GM21723 (cell line): ENCODE results near the gene SMIM12.

Experiments
- ATAC-seq: cut with Tn5 transposase; IDR thresholded peaks from one replicate; pipeline ENCODE4 v1.9.1; 2021; ENCODE audit warnings: mild to moderate bottlenecking, moderate library complexity; ENCODE audit not compliant: unreplicated experiment

Gene SMIM12

DNA sequence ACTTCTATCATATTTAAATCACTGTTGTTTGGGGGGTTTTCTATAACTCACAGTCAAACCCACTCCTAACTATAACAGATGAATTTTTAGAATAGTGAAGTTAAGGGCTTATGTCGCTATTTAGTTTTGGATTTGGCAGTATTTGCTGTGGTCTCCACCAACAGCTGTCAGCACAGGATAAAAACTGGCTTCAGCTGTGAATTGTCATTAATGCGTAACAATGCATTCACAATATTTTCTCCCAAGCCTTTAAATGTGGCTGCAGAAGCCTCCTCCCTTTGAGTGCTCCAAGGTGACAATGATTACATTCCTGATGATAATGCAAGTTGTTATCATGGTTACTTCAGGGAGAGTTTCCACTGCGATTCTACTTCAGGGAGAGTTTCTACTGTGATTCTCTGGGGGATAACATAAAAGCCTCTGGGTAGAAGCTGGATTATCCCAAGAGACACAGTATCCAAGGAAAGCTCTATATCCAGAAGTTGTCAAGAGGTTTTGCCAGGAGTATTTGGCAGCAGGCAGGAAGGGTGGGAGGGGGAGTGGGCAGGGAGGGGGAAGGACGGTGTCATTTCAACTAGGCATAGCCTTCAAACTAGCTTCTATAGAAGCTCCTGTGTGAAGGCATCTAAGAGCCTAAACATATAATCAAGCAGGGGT is 14.9 kb upstream of the SMIM12 start:
- no peak for ATAC-seq

DNA sequence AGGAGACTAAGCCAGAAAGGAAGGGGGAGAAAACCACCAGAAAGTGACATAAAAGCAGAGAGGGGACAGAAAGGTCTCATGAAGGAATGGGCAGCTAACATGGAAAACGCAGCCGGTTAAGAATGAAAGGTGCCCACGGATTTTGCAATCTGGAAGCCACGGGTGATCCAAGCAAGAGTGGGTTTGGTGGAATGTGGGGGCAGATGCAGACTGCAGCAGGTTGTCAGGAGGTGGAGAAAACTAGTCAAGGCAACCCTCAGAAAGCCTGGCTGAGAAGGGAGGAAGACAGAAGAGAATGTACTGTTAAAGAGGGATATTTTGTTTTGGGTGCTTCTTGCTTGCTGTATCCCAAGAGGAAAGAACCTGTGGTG is 12.6 kb upstream of the SMIM12 start:
- ATAC-seq: no peak

DNA sequence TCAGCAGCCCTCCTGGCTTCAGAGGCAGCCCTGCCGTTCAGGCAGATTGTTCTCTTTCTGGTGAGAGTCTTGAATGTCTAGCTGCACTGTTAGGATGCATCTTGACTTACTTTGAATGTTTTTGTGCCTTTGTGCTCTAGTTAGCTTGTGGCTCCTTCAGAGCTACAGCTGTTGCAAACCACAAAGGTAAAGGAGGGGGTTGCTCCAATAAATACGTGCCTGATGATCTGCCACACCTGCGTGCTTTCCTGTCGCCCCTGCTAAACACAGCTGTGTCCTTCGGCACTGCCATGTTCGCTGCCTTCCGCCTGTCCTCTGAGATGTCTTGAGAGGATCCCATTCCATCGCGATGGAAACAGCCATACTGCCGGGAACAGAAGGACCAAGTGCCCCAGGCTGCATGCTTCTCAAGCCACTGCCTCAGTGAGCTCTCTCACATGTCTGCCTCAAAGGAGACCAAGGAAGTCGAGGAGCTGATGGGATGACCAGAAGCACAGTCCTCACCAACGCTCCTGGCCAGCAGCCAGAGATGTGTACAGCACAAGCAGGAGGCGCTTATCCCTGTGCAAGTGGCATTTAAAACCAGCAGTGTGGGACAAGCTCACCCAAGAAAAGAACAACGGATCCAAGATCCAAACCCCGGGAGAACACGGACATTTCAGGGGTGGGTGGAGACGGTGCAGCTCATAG is 12.0 kb upstream of the SMIM12 start:
- no peak for ATAC-seq

DNA sequence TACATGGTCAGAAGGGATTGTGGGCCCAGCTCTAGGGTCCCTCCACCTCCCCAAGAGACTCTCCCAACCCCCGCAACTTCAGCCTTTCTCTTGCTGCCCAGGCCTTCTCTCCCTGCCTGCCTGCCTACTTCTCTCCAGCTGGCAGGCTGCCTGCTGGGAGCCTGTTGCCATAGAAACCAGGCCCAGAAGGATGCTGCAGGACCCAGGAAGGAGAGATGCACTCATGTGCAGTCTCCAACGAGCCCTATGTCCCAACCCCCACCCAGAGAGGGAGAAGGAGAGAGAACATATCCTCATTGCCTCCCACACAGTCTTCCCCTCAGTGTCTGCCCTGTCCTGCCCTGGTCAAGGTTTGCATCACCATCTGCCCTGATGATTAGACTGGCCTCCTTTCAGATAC is 10.8 kb upstream of the SMIM12 start:
- no peak for ATAC-seq

DNA sequence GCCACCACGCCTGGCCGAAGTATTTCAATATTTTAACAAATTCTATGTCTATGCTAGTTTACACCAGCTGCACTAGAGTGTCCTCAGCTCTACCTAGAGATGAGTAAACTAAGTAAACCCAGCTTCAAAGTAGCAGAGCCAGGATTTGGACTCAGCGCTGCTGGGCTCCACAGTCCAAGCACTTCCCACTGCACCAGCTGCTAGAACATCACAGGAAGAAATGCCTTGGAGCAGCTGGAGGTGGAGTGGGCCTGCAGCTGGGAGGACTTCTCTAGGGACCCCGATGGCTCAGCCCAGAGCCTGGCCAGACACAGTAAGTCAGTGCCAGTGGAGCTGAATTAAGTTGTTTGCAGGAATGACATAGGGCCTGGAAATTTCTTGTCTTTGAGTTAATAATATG is 10.2 kb upstream of the SMIM12 start:
- no peak for ATAC-seq

DNA sequence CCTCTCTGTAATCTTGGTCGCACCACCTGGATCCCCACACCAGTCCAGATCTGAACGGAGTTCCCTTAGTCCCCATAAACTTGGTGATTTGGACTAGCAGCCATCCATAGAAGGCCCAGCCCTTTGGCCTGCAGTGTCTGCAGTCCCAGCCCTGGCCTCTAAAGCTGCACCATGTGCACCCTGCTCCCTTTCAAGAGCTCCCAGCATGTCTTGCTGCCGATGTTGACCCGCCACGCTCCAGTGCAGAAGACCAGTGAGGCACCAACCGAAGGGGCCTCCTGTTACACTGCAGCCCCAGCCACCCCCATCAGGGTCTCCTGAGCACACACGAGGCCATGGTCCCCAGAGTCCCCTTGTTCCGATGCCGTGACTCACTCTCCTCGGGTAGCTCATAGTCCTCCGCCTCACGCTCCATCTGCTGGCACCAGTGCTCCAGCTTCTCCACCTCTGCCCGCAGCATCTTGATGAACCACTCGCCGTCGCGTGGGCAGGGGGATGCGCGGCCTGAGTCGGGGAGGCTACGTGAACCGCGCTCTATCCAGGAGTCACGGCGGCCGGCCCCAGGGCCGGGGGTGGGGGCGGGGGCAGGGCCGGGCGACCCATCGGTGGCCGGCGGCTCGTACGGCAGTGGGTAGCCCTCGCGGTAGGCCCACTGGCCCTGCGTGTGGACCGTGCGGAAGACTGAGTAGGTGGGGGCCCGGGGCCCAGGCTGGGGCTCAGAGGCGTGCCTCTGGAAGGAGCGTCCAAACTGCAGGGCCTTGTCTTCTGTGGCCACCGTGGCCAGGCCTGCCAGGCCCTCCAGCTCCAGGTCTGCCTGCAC is 8.9 kb upstream of the SMIM12 start:
- no peak for ATAC-seq

DNA sequence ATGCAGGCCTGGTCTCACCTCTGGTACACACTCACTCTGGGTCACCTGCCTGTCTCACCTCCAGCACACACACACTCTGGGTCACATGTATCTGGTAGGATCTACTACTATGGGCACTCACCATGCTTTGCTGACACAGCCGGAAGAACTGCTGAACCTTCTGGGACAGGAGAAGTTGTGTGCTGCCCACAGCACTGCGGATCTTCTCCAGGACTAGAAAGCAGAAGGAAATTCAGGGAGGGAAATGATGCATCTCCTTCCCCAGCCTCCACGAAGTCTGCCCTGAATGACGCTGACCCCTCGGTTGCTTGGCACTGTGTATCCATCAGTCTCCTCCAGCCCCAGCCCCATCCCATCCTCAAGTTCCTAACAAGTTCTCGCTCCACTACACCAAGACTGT is 7.9 kb upstream of the SMIM12 start:
- no peak for ATAC-seq

DNA sequence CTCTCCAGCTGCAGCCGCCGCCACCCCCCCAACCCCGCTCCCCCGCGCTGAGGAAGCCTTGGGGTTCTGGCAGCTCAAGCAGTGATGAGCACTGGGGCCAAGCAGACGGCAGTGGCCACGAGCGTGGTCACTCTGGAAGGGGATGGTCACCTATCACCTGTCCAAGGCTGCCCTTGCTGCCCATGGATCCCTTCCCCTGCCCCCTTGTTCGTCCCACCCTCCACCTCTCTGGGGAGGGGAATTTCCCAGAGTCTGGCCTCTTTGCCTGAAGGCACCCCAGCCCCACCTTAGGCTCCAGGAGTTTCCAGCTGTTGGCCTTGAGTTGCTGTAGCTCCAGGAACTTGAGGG is 7.2 kb upstream of the SMIM12 start:
- ATAC-seq: no peak

DNA sequence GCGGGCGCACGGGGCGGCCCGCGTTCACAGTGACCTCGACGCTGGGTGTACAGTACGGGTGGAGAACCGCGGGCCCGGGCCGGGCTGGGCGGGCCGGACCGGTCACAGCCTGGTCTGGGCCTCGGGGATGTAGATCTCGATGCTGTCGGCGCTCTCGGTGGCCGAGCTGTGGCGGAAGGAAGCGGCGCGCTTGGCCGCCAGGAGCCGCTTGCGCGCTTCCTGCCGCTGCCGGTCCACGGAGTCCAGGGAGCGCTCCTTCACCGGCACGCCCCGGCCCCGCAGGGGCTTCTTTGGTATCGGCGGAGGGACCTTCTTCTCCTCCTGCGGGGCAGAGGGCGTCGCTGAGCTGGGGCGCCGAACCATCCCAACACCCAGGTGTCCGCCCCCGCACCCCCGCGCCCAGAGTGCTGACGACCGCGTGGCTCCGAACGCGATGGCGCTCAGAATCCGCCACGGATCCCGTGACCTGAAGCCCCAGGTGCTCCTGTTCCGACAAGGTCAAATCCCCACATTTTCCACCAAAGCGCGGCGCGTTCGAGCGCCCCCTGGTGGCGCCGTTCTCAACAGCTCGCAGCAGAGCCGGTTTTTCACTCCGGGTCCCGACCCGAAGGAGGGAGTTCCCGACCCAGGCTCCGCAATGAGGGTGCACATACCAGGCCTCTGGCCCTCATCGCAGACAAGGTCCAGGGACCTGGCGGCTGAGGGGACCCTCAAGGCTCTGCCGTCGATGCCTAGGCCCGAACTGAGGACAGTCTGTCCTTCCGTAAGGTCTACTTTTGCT is 6.6 kb upstream of the SMIM12 start:
- ATAC-seq: peak; percentile 64

DNA sequence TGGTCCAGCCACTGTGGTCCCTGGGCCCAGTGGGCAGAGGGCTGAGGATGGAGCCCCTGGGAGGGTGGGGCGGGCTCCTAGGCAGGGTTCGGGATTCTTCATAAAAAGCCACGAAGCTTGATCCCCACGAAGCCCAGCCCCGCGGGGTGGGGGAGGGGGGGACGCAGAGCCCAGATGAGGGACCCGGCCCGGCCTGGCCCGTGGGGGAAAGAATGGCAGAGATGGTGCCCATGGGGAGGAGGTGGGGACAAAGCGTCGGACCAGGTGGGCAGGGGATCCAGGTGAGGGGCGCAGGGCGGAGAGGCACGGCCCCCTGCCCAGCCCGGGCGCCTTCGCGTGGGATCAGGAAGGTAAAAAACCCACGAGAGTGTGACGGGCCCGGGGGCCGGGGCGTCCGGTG is 6.0 kb upstream of the SMIM12 start:
- ATAC-seq: no peak

DNA sequence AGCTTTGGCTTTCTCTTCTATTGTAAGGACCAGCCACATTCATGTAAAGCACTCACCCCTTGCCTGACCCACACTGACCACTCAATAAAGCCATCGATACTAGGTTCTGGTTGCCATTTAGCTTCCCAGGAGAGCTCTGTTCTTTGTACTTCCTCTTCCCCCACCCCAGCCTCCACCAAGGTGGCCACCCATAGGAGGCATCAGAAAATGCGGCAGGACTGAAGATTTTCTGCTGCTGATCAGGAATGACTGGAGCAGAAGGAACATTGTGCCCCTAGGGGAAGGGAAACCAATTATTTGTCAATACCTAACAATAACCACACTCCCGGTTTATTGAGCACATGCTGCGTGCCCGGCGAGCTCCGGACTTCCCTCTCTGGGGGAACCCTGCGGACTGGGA is 5.2 kb upstream of the SMIM12 start:
- no peak for ATAC-seq

DNA sequence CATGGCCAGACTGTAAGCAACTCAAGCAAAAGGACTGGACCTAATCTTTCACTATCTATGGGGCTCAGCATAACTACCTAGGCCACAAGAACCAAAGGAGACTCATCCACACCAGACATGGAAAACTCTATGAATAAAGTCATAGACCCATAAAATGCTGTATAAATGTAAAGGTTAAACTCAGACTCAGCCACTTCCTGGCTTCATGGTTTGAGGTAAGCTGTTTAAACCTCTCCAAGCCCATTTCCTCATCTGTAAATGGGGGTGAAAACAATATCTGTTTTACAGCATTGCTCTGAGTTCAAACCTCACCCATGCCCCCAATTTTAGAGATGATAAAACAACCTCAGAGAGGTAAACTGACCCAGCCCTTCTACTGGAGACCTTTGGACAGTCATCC is 4.0 kb upstream of the SMIM12 start:
- ATAC-seq: no peak

DNA sequence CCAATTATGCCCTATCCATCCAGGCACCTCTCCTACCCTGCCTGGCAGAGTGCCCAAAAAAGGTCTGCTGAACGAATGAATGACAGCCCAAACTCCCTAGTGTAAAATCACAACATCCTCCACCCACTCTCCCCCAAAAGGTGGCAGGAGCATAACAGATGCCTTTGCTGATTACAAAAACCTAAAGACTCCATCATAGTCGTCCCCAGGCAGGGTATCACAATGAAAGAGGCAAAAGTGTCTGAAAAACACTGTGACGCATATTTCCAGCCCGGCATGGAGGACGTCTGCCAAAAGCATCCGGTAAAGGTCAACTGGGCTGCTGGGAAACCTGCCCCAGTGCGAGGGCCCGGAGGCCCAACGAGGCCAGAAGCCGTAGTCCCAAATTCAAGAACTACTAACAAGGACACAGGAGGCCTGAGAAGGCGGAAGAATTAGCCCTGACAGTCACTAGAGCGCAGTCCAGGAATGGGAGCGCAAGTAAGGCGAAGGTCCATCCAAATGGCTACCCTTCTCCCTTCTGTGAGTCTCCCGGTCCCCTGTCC is 576 bp downstream of the SMIM12 start:
- peak; percentile 7 for ATAC-seq

DNA sequence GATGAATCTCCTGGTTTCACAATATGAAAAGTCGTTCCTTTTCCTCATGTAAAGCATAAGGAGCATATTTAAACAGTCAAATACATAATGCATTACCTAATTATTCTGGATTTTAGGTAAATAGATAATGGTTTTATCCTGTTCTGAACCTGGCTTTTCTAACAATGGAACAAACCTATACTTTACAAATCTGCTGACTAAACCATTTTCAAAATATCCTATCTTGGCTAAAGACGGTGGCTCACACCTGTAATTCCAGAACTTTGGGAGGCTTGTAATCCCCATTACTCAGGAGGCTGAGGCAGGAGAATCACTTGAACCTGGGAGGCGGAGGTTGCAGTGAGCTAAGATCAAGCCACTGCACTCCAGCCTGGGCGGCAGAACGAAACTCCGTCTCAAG is 2.9 kb downstream of the SMIM12 start:
- no peak for ATAC-seq

DNA sequence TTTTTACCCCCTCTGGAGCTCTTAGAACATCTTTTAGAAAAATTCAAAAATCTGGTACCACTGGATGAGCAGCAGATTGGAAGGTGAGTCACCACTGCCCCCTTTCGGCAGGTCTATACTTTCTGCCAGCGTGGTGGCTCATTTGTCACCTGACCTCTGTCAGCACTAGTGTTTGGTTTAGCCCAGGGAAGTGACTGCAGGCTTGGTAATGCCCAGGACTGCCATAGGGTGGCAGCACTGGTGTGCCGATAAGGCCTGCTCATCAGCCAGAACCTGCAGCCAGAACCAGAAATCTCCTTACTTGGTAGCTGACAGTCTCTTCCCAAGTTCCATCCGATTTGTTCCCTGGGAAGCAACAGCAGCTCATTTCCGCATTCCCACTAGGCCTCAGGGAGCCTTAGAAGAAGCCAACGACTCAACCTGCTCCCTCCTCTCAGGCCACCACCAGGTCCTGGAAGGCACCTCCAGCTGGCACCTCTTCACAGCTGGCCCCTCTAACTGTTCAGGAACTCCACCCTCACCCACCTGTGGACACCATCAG is 6.8 kb downstream of the SMIM12 start:
- peak; percentile 79 for ATAC-seq

DNA sequence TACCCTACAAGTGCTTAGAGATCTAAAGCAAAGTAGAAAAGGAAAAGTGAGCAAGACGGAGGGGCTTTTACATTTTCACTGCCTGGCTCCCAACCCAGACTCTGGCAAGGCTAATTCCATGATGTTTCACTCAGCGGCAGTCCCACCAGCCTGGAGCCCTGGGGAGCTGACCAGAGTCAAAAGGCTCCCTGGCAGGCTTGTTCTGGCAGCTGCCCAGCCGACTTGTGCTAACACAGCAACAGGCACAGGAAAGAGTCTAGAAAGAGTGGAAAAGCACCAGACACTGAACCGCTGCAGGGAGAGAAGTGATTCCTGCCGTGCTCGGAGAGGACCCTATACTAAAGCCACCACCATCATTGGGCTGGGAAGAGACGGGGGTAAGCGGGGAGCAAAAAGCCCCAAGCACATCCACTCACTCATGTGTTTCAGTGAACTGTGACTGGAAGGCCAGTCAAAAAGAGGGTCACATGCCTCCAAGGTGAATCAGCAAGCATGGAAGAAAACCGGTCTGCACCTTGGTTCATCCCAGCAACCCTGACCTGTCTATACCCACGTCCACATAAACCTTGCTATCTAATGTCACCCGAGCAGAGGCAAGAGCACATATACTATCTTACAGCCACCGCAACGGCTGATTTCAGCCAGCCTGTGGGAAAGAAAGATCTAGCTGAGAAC is 8.0 kb downstream of the SMIM12 start:
- no peak for ATAC-seq

DNA sequence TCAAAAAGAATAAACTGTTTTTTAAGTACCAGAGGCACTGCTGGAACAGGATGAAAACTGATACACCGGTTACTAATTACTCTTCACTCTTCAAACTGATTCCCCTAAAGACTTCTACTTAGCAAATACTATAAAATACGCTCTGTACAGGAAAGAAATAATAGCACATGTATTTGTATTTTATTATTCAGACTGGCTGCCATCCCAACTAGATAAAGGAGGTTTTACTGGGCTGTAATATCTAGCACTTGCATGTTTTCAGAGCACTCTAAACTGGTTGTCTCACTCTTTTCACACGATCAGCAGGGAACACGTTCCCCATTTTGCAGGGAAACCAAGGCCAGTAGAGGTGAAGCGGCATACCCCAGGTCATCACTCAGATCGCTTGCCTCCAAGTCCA is 9.2 kb downstream of the SMIM12 start:
- no peak for ATAC-seq

DNA sequence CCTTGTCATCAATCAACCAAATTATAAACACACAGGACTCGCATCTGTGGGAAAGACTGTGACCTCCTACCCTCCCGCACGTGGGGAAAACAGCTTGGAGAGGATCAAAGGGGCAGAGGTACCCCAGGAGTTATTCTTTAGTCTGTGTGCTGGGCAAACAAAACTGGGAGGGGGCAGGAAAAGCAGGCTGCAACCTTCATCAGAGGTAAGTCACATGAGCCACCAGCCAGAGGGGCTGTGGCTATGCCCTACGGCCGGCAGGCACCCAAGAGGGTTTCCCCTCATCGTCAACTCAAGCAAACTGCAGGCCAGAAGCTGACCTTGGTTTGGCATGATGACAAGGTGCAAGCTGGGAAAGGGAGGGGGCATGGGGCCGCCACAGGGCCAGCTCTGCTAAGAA is 12.5 kb downstream of the SMIM12 start:
- no peak for ATAC-seq

DNA sequence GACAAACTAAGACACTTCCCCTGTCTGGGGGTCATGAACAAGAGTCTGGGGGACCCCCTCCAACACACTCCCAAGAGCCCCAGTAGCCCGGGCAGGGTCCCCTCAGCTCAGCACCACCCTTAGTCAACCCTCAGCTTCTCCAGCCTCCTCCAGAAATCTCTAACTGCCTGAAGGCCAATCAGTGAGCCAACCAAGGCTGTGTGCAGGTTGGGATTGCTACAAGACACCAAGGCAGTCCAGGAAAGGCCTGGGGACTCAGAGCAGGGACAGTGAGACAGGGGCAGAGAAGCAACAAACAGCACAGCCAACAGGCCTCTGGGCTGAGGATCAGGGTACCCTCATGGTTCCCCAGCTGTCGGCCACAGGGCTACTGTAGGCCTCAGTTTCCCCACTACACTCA is 13.3 kb downstream of the SMIM12 start:
- no peak for ATAC-seq

DNA sequence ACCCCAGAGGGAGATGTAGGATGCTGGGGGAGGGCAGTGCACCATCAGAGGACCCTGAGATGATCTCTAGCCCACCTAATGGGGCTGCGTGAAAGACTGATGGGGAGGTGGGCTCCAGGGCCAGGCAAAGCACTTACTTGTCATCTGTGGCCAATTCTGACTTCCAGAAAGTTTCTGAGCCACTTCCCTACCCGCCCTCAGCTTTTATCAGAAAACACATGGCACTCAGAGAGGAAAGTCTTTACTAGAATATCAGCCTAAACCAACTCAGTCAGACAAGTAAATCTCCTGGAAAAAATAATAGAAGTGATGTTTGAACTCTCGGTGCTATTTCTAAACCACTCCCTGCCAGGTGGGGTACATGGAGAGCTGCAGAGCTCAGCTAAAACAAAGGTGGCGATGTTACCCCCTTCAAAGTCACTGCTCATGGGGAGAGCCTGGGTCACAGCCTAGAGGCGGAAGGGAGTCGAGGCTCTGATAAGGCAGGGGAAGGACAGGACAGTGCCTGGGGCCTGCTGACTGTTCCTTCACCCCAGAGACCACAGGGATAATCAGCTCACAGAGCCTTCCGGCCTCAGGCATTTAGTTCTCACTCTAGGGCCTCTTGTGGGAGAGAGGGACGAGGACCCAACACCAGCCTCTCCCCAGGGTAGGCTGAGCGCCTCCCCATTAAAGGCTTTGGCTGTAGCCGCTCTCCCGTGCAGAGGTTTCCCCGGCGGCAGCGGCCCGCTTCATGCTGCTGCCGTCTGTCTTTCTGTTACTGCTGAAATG is 14.2 kb downstream of the SMIM12 start:
- no peak for ATAC-seq
